ENCODE measurements around the gene NPIPA7. TPM values are rescaled to one million over a fixed set of nuclear protein-coding genes. Genes with fewer than 3 reads are reported as not detected.
"Not testable (repeated sequence)": the region's sequence is repeated elsewhere in the genome, so short reads cannot be mapped to it uniquely, and the experiment has no call there.

Gene NPIPA7
- total and polyA plus RNA-seq, 2 experiments from 2014 or later: 7.3 to 39.1 TPM

GRCh38 chr16:16374192-16374591, 4.7 kb upstream of the NPIPA7 start:
- H3K36me3 Mint-ChIP-seq (ENCODE audit: low read depth); H3K27me3 ChIP-seq (ENCODE audit: insufficient read depth); H3F3A ChIP-seq (replicated peaks; ENCODE audit: low read depth); DNase-seq (ENCODE audit: low spot score); H3K4me1 ChIP-seq (ENCODE audit: insufficient read depth); H2AFZ ChIP-seq; H3K36me3 ChIP-seq (ENCODE audit: insufficient read depth); H3K27ac Mint-ChIP-seq; H3K9me3 Mint-ChIP-seq; H3K4me2 ChIP-seq; H3K4me3 ChIP-seq; H3K4me3 Mint-ChIP-seq; H4K20me1 ChIP-seq (replicated peaks; ENCODE audit: insufficient read depth); ATAC-seq; H3K27ac ChIP-seq (ENCODE audit: low read depth); H3K4me1 Mint-ChIP-seq; H3K9me2 ChIP-seq (ENCODE audit: insufficient read depth); H3K79me2 ChIP-seq (replicated peaks; ENCODE audit: insufficient read depth); H3K27me3 Mint-ChIP-seq (ENCODE audit: insufficient read depth, low read depth, poor library complexity): not testable (repeated sequence)

- not testable (repeated sequence) for H3K36me3 Mint-ChIP-seq (ENCODE audit: low read depth); DNase-seq (ENCODE audit: low spot score); H4K20me1 ChIP-seq (replicated peaks; ENCODE audit: insufficient read depth); H3K27ac Mint-ChIP-seq; H3K27ac ChIP-seq (ENCODE audit: low read depth); H3K4me1 Mint-ChIP-seq; H3K9me3 Mint-ChIP-seq; H3K27me3 ChIP-seq (ENCODE audit: insufficient read depth); H3K4me3 Mint-ChIP-seq; H3K79me2 ChIP-seq (replicated peaks; ENCODE audit: insufficient read depth); H3F3A ChIP-seq (replicated peaks; ENCODE audit: low read depth); ATAC-seq; H3K9me2 ChIP-seq (ENCODE audit: insufficient read depth); H3K27me3 Mint-ChIP-seq (ENCODE audit: insufficient read depth, low read depth, poor library complexity); H3K4me1 ChIP-seq (ENCODE audit: insufficient read depth); H2AFZ ChIP-seq; H3K36me3 ChIP-seq (ENCODE audit: insufficient read depth); H3K4me2 ChIP-seq; H3K4me3 ChIP-seq
These were observed 20.7 kb downstream of the NPIPA7 start for GRCh38 chr16:16399685-16400084.

- DNase-seq (ENCODE audit: low spot score); H3K27me3 Mint-ChIP-seq (ENCODE audit: insufficient read depth, low read depth, poor library complexity); H3K27ac Mint-ChIP-seq; H2AFZ ChIP-seq; H3K27ac ChIP-seq (ENCODE audit: low read depth); H3K27me3 ChIP-seq (ENCODE audit: insufficient read depth); ATAC-seq; H3K9me3 Mint-ChIP-seq; H3K9me2 ChIP-seq (ENCODE audit: insufficient read depth); H3K36me3 Mint-ChIP-seq (ENCODE audit: low read depth); H3K4me3 Mint-ChIP-seq; H3K4me1 ChIP-seq (ENCODE audit: insufficient read depth); H3K79me2 ChIP-seq (replicated peaks; ENCODE audit: insufficient read depth); H3K36me3 ChIP-seq (ENCODE audit: insufficient read depth); H3F3A ChIP-seq (replicated peaks; ENCODE audit: low read depth); H4K20me1 ChIP-seq (replicated peaks; ENCODE audit: insufficient read depth); H3K4me3 ChIP-seq; H3K4me2 ChIP-seq; H3K4me1 Mint-ChIP-seq: not testable (repeated sequence)
These were observed 23.4 kb downstream of the NPIPA7 start for GRCh38 chr16:16402333-16402732.

GRCh38 chr16:16404283-16404682, 25.3 kb downstream of the NPIPA7 start:
- H4K20me1 ChIP-seq (replicated peaks; ENCODE audit: insufficient read depth); H3F3A ChIP-seq (replicated peaks; ENCODE audit: low read depth); H3K9me3 Mint-ChIP-seq; H3K4me3 ChIP-seq; H3K9me2 ChIP-seq (ENCODE audit: insufficient read depth); H3K36me3 ChIP-seq (ENCODE audit: insufficient read depth); H2AFZ ChIP-seq; H3K27ac Mint-ChIP-seq; H3K27me3 ChIP-seq (ENCODE audit: insufficient read depth); H3K27me3 Mint-ChIP-seq (ENCODE audit: insufficient read depth, low read depth, poor library complexity); ATAC-seq; H3K4me1 Mint-ChIP-seq; H3K4me2 ChIP-seq; H3K36me3 Mint-ChIP-seq (ENCODE audit: low read depth); H3K4me3 Mint-ChIP-seq; H3K4me1 ChIP-seq (ENCODE audit: insufficient read depth); H3K27ac ChIP-seq (ENCODE audit: low read depth); H3K79me2 ChIP-seq (replicated peaks; ENCODE audit: insufficient read depth); DNase-seq (ENCODE audit: low spot score): not testable (repeated sequence)

- H3K4me1 Mint-ChIP-seq; H3K4me3 Mint-ChIP-seq; DNase-seq (ENCODE audit: low spot score); H3K4me3 ChIP-seq; H3K9me2 ChIP-seq (ENCODE audit: insufficient read depth); H3K9me3 Mint-ChIP-seq; H3F3A ChIP-seq (replicated peaks; ENCODE audit: low read depth); H3K4me2 ChIP-seq; H3K36me3 ChIP-seq (ENCODE audit: insufficient read depth); H4K20me1 ChIP-seq (replicated peaks; ENCODE audit: insufficient read depth); H2AFZ ChIP-seq; H3K79me2 ChIP-seq (replicated peaks; ENCODE audit: insufficient read depth); H3K36me3 Mint-ChIP-seq (ENCODE audit: low read depth); H3K27ac Mint-ChIP-seq; H3K4me1 ChIP-seq (ENCODE audit: insufficient read depth); H3K27ac ChIP-seq (ENCODE audit: low read depth); H3K27me3 ChIP-seq (ENCODE audit: insufficient read depth); H3K27me3 Mint-ChIP-seq (ENCODE audit: insufficient read depth, low read depth, poor library complexity): not testable (repeated sequence)
- peak; percentile 99 for ATAC-seq
These were observed 26.5 kb downstream of the NPIPA7 start for GRCh38 chr16:16405421-16405820.

- not testable (repeated sequence) for H3K4me1 ChIP-seq (ENCODE audit: insufficient read depth); ATAC-seq; H3K4me3 ChIP-seq; H3K9me3 Mint-ChIP-seq; H3K27ac ChIP-seq (ENCODE audit: low read depth); H3K27me3 Mint-ChIP-seq (ENCODE audit: insufficient read depth, low read depth, poor library complexity); H3K27me3 ChIP-seq (ENCODE audit: insufficient read depth); H3K79me2 ChIP-seq (replicated peaks; ENCODE audit: insufficient read depth); H3K4me2 ChIP-seq; H3K4me1 Mint-ChIP-seq; H3K9me2 ChIP-seq (ENCODE audit: insufficient read depth); H3K36me3 ChIP-seq (ENCODE audit: insufficient read depth); H3K4me3 Mint-ChIP-seq; H3K27ac Mint-ChIP-seq; H3K36me3 Mint-ChIP-seq (ENCODE audit: low read depth); DNase-seq (ENCODE audit: low spot score); H4K20me1 ChIP-seq (replicated peaks; ENCODE audit: insufficient read depth); H3F3A ChIP-seq (replicated peaks; ENCODE audit: low read depth); H2AFZ ChIP-seq
These were observed 29.5 kb downstream of the NPIPA7 start for GRCh38 chr16:16408430-16408829.

DNA sequence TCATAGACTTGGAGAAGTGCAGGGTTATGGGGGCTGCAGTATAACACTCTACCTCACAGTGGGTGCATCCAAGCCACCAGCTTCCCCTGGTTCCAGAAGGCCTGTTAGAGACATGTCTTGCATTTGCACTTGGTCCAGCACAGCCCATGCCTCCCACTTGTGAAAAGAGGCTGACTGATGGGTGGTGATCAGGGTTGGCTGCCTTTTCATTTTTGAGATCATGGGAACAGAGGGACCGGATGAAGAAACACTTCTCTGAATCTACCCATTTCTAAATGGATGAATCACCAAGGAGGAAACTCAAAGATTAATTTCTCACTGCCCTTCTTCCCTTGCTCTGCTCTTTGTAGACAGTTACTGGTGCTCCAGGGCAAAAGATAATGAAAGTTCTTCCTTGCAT, 34.8 kb downstream of the NPIPA7 start:
- H3K36me3 Mint-ChIP-seq (ENCODE audit: low read depth); ATAC-seq: not testable (repeated sequence)

More for the DNA sequence above, 34.8 kb downstream of the NPIPA7 start:
- not testable (repeated sequence) for H3K4me1 Mint-ChIP-seq; H3K4me3 Mint-ChIP-seq; H3K79me2 ChIP-seq (replicated peaks; ENCODE audit: insufficient read depth); H2AFZ ChIP-seq; DNase-seq (ENCODE audit: low spot score); H3K27me3 ChIP-seq (ENCODE audit: insufficient read depth); H3K9me3 Mint-ChIP-seq; H3K27me3 Mint-ChIP-seq (ENCODE audit: insufficient read depth, low read depth, poor library complexity); H3K27ac ChIP-seq (ENCODE audit: low read depth); H4K20me1 ChIP-seq (replicated peaks; ENCODE audit: insufficient read depth); H3K4me1 ChIP-seq (ENCODE audit: insufficient read depth); H3K4me2 ChIP-seq; H3K27ac Mint-ChIP-seq; H3K4me3 ChIP-seq; H3K9me2 ChIP-seq (ENCODE audit: insufficient read depth); H3K36me3 ChIP-seq (ENCODE audit: insufficient read depth); H3F3A ChIP-seq (replicated peaks; ENCODE audit: low read depth)
